HG03159 (cell line): ENCODE measurements around the gene DNAH8.

ENCODE experiments used
- ATAC-seq: cut with Tn5 transposase; IDR thresholded peaks from one replicate; pipeline ENCODE4 v1.9.1; 2021; ENCODE audit warnings: mild to moderate bottlenecking, moderate library complexity; ENCODE audit not compliant: unreplicated experiment

The DNAH8 gene

GRCh38 chr6:39048481-39049399, 333.6 kb downstream of the DNAH8 start, which contains the start of gene GLP1R:
GLP1R (plus strand) TSS chr6:39048781; CDS start chr6:39048841, 60 bp downstream.
- ATAC-seq: no peak

DNA sequence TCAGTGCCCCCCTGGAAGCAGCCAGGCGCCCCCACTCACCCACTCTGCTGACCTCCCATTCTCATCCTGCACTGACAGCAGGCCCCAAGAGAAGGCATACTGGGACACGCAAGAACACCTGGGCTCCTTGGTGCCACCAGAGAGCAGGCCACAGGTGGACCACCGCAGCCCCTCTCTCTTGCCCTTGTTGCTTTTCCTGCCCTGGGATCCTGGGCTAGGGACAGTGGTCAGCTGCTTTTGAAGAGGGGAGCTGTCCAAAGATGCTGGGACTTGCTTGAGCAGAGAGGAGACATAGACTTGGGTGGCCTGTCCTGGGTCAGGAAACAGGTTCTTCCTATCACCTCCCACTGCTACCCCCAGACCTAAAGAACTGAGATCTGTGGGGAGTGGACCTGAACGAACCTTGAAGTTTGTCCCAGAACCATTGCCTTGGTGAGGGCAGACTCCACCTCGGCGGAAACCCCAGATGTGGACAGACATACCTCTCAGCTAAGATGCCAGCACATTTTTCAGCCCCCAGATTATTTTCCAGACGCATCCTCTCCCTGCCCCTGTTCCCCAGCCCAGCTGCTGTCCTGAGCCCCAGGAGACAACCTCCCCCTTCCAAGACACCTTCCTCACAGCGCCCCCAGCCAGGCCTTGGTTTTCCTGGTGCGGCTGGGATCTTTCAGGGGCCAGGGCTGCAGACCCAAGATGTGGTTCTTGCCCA, 334.6 kb downstream of the DNAH8 start:
- no peak for ATAC-seq

- ATAC-seq: no peak
These were observed 335.5 kb downstream of the DNAH8 start for GRCh38 chr6:39050453-39051112.

DNA sequence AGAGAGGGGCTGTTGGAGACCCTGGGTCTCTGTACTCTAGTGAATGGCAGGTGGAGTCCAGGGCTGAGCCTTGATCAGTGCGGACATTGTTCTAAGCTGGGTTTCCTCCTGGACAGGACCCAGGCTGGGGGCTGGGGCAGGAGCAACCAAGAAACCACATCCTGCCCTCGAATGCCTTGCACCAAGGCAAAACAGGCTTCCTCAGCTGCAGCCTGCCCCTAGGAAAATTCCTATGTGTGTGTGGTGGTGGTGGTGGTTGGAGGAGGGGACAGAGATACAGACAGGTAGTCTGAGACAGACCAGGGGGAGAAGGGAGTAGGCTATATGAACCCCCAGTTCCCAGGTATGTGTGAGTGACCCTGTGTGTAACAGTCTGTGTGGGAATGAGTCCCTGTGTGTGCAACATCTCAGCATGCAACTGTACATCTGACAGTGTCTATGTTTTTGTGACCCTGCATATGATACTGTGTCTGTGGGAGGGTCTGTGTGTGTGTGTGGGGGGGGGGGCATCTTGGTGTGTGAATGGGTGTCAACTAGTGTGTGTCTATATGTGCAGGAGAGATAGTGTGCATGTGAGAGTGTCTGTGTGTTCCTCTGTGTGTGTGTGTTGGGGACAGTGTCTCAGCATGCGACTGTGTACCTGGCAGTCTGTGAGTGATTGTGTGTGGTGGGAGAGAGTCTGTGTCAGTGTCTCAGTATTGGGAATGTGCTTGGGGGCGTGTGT, 336.4 kb downstream of the DNAH8 start:
- no peak for ATAC-seq

DNA sequence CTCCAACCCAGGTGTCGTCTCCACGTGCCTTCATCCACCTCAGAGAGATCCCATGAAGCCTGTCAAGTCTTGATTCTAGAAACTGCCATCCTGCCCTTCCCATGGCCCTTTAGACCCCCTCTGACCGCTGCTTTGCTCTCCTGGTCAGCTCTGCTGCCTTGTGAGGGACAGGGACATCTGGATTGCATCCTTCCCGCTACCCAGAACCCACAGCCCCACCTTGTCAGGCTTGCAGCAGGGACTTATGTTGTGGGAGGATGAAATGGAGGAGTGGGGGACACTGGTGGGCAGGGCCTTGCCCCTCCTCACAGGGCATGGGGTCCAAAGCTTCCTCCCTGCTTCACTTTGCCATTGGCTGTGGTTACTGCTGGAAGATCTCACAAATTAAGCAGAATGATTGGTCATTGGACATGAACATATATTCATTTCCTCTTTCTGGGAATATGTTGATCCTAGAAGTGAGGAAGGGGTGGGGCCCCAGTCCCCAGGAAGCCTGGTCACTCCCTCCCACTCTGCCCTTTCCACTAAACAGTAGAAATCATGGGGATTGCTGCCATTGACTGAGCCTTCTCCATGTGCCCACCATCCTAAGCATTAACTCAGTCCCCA, 338.0 kb downstream of the DNAH8 start:
- ATAC-seq: no peak

DNA sequence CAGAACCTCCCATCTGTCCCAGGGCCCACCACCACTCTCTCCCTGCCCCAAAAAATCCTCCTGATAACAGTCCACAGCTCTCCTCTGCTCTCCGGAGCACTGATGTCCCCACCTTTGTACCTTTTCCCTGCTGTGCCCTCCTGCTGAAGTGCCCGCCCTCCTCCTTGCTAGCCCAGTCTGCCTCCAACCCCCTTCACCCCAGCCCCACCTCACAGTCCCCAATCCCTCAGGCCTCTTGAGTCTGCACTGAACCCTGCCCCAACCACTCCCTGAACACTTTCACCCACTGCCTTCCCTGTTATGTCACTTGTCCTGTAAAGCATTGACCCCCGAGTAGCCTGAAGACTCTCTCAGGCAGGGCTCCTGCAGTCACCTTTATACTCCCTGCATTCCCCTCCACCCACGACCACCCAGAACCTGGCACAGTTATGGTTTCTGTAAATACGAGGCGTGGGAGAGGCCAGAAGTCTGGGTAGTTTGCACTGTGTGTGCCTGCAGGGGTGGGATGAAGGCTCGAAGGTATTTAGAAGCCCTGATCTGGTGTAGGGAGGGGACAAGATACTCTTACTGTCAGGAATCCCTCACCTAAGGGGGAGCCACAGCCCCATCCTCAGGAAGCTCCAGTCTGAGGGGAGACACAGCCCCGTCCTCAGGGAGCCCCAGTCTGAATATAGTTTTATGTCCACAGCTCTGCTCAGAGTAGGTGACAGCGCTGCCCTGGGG, 338.9 kb downstream of the DNAH8 start:
- no peak for ATAC-seq

DNA sequence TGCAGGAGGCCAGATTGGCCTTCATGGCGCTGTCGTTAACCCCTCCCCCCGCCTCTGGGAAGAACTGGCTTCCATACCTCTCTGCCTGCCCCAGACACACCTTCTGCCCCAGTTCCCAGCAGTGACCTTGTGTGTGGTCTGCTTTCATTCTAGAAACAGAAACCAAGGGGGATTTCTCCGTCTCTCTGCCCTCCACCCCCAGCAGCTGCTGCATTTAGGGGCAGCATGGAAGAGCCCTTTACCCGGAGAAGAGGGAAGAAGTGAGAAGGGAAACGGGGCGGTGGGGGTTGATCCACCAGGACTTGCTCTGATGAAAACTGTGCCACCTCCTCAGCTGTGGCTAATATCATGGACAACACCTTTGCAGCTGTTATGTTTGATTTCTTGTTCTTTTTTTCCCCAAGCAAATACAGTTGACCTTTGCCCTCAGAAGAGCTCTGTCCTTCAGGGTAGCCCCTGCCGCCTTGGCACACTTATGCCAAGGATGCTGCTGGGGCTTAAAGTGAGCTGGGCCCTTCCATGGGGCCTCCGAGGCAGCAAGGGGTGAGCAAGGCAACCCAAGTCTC, 339.5 kb downstream of the DNAH8 start:
- no peak for ATAC-seq

- no peak for ATAC-seq
These were observed 340.6 kb downstream of the DNAH8 start for GRCh38 chr6:39055661-39056060.

- ATAC-seq: no peak
These were observed 341.1 kb downstream of the DNAH8 start for GRCh38 chr6:39056191-39056590.

- ATAC-seq: no peak
These were observed 341.6 kb downstream of the DNAH8 start for GRCh38 chr6:39056681-39057080.

- ATAC-seq: no peak
These were observed 342.4 kb downstream of the DNAH8 start for GRCh38 chr6:39057251-39058155.

DNA sequence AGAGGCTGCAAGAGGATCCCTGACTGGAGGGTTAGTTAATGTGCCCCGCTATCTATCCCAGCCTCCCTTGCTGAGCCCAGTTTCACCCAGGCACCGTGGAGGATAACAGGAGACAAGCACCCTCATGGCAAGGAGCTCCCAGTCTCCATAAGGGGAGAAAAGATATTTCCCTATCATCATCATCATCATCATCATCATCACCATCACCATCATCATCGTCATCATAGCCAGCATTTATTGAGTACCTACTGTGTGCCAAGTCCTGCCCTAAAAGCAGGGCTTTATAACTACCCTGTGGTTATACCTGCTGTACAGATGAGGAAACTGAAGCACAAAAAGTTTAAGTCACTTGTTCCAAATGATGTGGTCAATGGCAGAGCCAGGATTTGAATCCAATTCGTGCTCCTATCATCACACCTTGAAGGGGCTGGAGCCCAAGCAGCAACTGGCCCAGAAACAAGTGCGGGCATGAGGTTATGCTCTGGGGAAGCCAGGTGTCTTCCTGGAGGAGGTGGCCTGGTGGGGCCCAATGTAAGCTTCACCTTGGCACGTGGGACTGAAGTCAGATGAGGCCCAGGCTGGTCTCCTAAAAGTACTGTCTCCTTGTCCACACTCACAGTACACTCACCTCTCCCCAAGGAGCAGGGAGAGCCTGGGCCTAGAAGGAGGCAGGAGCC, 343.5 kb downstream of the DNAH8 start:
- ATAC-seq: no peak

DNA sequence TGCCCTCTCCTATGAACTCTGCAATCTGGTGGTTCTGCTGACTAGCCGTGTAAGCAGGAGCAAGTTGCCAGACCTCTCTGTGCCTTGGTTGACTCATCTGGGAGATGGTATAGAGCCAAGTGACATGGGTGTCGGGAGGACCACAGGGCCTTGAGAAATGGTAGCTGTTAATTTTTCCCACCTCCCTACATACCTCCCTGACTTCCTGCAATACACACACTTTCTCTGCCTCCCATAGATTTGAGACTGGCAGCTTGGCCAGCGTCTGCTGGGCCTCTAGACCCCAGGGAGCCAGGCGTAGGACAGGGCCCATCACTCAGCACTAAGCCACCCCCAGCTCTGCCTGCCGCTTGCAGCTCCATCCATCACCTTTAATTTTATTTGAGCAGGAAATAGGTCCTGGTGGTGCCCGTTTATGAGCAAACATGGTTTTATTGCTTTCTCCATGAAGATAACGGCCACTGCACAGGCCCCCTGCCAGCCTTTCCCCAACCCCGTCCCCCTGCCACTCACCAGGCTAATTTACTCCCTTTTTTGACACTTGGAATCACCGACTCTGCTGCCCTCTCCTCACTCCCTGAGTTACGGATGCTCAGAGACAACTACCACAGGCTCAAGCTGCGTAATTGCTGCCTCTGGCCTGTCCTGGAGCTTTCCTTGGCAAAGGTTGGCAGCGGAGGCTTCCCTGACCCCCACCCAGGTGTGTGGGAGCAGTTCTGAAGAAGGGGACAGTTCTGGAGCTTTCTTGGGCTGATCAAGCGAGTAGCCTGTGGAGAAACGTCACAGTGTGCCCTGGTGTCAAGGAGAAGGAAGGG, 344.6 kb downstream of the DNAH8 start:
- no peak for ATAC-seq

GRCh38 chr6:39060467-39061160, 345.5 kb downstream of the DNAH8 start:
- no peak for ATAC-seq

- ATAC-seq: no peak
These were observed 346.1 kb downstream of the DNAH8 start for GRCh38 chr6:39061182-39061581.

DNA sequence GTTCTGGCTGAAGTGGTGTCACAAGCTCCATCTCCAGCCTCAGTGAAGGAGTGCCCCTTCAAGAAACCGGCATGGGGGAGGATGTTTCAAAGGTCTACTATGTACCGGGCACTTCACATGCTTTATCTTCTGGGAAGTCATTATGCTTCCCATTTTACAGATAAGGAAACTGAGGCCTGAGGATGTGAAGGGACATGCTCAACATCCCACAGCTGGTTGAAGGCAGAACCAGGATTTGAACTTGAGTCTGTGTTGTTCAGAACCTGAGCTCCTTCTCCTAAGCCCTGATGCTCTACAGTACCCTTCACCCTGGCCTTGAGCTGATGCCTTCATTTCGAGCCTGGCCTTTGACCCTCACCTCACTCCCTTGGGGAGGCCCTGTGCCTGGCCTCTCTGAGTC, 346.5 kb downstream of the DNAH8 start:
- no peak for ATAC-seq
